ENCODE measurements around the gene MFNG. TPM values are rescaled to one million over a fixed set of nuclear protein-coding genes. Genes with fewer than 3 reads are reported as not detected.

Gene MFNG
- total and polyA plus RNA-seq, 2 experiments from 2014 or later: 2.6 to 6.4 TPM

DNA sequence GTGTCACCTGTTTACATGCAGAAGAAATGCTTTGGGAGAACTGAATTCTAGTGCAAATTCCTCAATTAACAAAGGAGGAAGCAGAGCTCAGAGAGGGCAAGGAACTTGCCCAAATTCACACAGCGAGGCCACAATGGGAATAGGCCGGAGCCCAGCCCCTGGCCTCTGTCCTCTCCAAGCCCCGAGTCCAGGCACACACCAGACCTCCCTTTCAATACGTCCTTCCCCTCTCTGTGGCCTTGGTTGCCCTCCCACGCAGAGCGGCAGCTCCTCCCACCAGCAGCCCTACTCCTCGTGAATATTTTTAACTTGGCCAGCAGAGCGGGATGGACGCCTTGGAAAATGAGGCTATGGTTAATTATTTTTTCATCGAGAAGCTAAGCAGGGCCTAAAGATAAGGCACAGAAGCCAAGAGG is 34.6 kb upstream of the MFNG start:
- Histone ChIP-seq H3K27ac (no peak overlapping the region), H3K27me3 (peaks cover 49% of the 10 kb centered on the region), H3K36me3 (no peaks in the 10 kb centered on the region), H3K4me3 (no peak overlapping the region), H3K9me3 (ENCODE audit: low read depth) (no peaks in the 10 kb centered on the region), H3K4me1 (ENCODE audit: low read depth) (no peaks in the 10 kb centered on the region)
- TF ChIP-seq CTCF (IDR thresholded peaks at IDR 0.05; ENCODE audit: low read depth, low read length): no peak
- DNase-seq (ENCODE audit: low read depth in 1 of 2, low spot score in 1 of 2): peak in 1 of 2 donors; percentile 27

DNA sequence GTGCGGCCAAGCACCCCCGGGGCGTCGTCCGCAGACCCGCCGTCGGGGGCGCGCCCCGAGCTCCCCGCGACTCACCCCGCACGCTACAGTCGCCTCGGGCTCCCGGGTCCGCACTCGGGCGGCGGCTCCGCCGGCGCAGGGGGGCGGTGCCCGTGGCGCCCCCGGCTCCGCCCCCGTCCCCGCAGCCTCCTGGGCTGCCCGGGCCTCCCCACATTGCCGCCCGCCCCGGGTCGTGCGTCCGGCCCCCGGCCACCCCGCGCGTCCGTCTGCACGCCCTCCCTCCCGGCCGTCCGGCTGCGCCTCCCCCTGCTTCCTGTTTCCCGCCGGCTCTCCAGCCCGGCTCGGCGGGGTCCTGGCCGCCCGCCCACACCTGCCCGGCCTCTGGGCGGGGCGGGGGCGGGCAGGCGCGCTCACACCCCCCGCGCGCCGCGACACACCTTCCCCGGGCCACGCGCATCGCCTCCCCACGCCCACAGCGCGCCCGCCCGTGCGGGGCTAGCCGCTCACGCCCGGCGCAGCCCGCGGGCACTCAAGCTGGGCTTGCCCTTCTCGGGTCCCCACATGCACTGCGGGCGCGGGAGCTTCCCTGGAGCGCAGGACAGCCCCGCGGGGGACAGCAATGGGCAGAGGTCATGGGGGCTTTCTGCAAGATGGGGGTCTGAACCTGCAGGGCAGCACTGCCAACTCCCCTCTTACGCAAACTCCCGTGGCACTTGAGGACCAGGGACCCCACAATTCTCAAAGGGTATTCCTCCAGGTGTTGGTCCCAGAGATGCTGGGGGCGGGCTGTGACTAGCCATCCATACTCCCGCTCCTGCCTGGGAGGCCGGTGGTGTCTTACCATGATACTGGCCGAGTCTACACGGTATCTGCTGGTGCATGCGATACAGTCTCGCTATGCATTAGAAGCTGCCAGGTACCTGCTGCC is 33.3 kb upstream of the MFNG start, which contains the start of gene CARD10:
Gene CARD10, minus strand, starts transcription at position 148 of the 928 bp plus-strand sequence. CDS start 215 bp downstream, outside the sequence.
- H3K27me3 ChIP-seq: peaks cover 49% of the 10 kb centered on the region
- TF ChIP-seq CTCF (IDR thresholded peaks at IDR 0.05; ENCODE audit: low read depth, low read length): no peak
- no peaks in the 10 kb centered on the region for H3K36me3 ChIP-seq
- peak; percentile 44 to 49 for DNase-seq (ENCODE audit: low read depth in 1 of 2, low spot score in 1 of 2)
- no peak within 1 kb of the TSS for H3K27ac ChIP-seq
- peak within 1 kb of the TSS; percentile 55 for H3K4me3 ChIP-seq
- no peaks in the 10 kb centered on the region for H3K9me3 ChIP-seq (ENCODE audit: low read depth)
- H3K4me1 ChIP-seq (ENCODE audit: low read depth): no peaks in the 10 kb centered on the region

GRCh38 chr22:37518509-37519267 is 32.5 kb upstream of the MFNG start:
- peak; percentile 15 to 26 for DNase-seq (ENCODE audit: low read depth in 1 of 2, low spot score in 1 of 2)
- Histone ChIP-seq H3K4me3 (peak overlapping the region; percentile 55), H3K9me3 (ENCODE audit: low read depth) (no peaks in the 10 kb centered on the region), H3K27ac (no peak overlapping the region), H3K27me3 (peaks cover 49% of the 10 kb centered on the region), H3K4me1 (ENCODE audit: low read depth) (no peaks in the 10 kb centered on the region), H3K36me3 (no peaks in the 10 kb centered on the region)
- TF ChIP-seq CTCF (IDR thresholded peaks at IDR 0.05; ENCODE audit: low read depth, low read length): no peak

GRCh38 chr22:37517826-37518450 is 31.8 kb upstream of the MFNG start:
- H3K9me3 ChIP-seq (ENCODE audit: low read depth): no peaks in the 10 kb centered on the region
- no peaks in the 10 kb centered on the region for H3K36me3 ChIP-seq
- no peak overlapping the region for H3K4me3 ChIP-seq
- no peak for DNase-seq (ENCODE audit: low read depth in 1 of 2, low spot score in 1 of 2)
- no peak for TF ChIP-seq CTCF (IDR thresholded peaks at IDR 0.05; ENCODE audit: low read depth, low read length)
- H3K4me1 ChIP-seq (ENCODE audit: low read depth): no peaks in the 10 kb centered on the region
- no peak overlapping the region for H3K27ac ChIP-seq
- H3K27me3 ChIP-seq: peaks cover 49% of the 10 kb centered on the region

- H3K4me1 ChIP-seq (ENCODE audit: low read depth): peaks cover 10% of the 10 kb centered on the region
- DNase-seq (ENCODE audit: low read depth in 1 of 2, low spot score in 1 of 2): no peak
- no peak for TF ChIP-seq CTCF (IDR thresholded peaks at IDR 0.05; ENCODE audit: low read depth, low read length)
- H3K36me3 ChIP-seq: no peaks in the 10 kb centered on the region
- H3K4me3 ChIP-seq: no peak overlapping the region
- H3K9me3 ChIP-seq (ENCODE audit: low read depth): no peaks in the 10 kb centered on the region
- H3K27ac ChIP-seq: no peak overlapping the region
- peaks cover 38% of the 10 kb centered on the region for H3K27me3 ChIP-seq
Observed at GRCh38 chr22:37516456-37516855, 30.3 kb upstream of the MFNG start.

Measured in cardiac muscle cell (in vitro differentiated cells and primary cell).